Natural killer cell (primary cell): ENCODE results near the gene CTNNA2. TPM values are rescaled to one million over a fixed set of nuclear protein-coding genes. Genes with fewer than 3 reads are reported as not detected.

Experiments used
- ATAC-seq, 3 donors: fragments of 150-1000 bp in 2 of 3; fragments of 200-7000 bp in 1 of 3; cut with Tn5 transposase; 1 replicate in 1 of 3; 2 replicates in 2 of 3; pipeline ENCODE4 v1.10.0; 2021; ENCODE audit warnings: mild to moderate bottlenecking in 2 of 3, moderate library complexity in 2 of 3
- DNase-seq, 2 donors: peaks; one replicate each; pipeline versions ENCODE4 v3.0.0 to v3.0.0-alpha.2; 2013 to 2021; ENCODE audit warnings: mixed read lengths in 1 of 2
- H3K27ac ChIP-seq: one replicate; pipeline ENCODE4 v1.5.1; 2013; ENCODE audit warnings: mild to moderate bottlenecking, low read length
- H3K27me3 ChIP-seq: one replicate; pipeline ENCODE4 v1.6.1; 2013; ENCODE audit warnings: low read length; ENCODE audit not compliant: control insufficient read depth, insufficient read depth
- H3K36me3 ChIP-seq: one replicate; pipeline ENCODE4 v1.6.1; 2013; ENCODE audit warnings: low read length; ENCODE audit not compliant: control insufficient read depth, insufficient read depth
- H3K4me1 ChIP-seq: one replicate; pipeline ENCODE4 v1.6.1; 2013; ENCODE audit warnings: low read length; ENCODE audit not compliant: control insufficient read depth, insufficient read depth
- H3K4me3 ChIP-seq: one replicate; pipeline ENCODE4 v1.5.1; 2013; ENCODE audit warnings: low read length
- H3K9me3 ChIP-seq: one replicate; pipeline ENCODE4 v1.6.1; 2013; ENCODE audit warnings: low read length; ENCODE audit not compliant: control insufficient read depth, insufficient read depth
- H3K27ac Mint-ChIP-seq, 2 donors: one replicate each; pipeline ENCODE4 v1.8.0; 2022; ENCODE audit warnings: mild to moderate bottlenecking in 2 of 2, mixed read lengths in 2 of 2, moderate library complexity in 1 of 2
- H3K27me3 Mint-ChIP-seq, 2 donors: one replicate each; pipeline ENCODE4 v1.8.0; 2022; ENCODE audit warnings: low read depth in 2 of 2, mixed read lengths in 2 of 2
- H3K36me3 Mint-ChIP-seq: one replicate; pipeline ENCODE4 v1.8.0; 2022; ENCODE audit warnings: mixed read lengths
- H3K4me1 Mint-ChIP-seq, 2 donors: one replicate each; pipeline ENCODE4 v1.8.0; 2022; ENCODE audit warnings: mixed read lengths in 2 of 2
- H3K4me3 Mint-ChIP-seq: one replicate; pipeline ENCODE4 v1.8.0; 2022; ENCODE audit warnings: mild to moderate bottlenecking, moderate library complexity, mixed read lengths
- H3K9me3 Mint-ChIP-seq, 2 donors: one replicate each; pipeline ENCODE4 v1.8.0; 2022; ENCODE audit warnings: mixed read lengths in 2 of 2
- CTCF ChIP-seq: fragments of 200-600 bp; IDR thresholded peaks from one replicate; pipeline ENCODE4 v1.8.0; 2022; ENCODE audit warnings: antibody characterized with exemption
- WGBS: methylation state at CpG from one replicate; pipeline ENCODE4 v1.1.7; 2013; ENCODE audit warnings: missing lambda C conversion rate; ENCODE audit not compliant: insufficient coverage; 5-methylcytosine and 5-hydroxymethylcytosine counted together
- intact Hi-C: fragments of 100-400 bp; cut with micrococcal nuclease; formaldehyde crosslinking; loops from one replicate; pipeline ENCODE4 v1.14.2; 2022
- total RNA-seq, 4 donors: library from RNA; stranded (reverse); fragments of 120-200 nt in 1 of 4; gene quantifications; one replicate each; pipeline versions ENCODE4 v1.2.3 to v1.2.4, GENCODE V29; 2013 to 2022

The CTNNA2 gene
- total RNA-seq, 3 donors from 2014 or later (not counting 1 experiment from before 2014, with no cell fraction given) = not detected

- no peaks in the 10 kb centered on the region for H3K36me3 ChIP-seq
- no peaks in the 10 kb centered on the region for H3K36me3 Mint-ChIP-seq
- DNase-seq (no peak), ATAC-seq (no peak)
- TF ChIP-seq CTCF = no peak
- peaks cover 9 to 10% of the 10 kb centered on the region in 2 donors for H3K9me3 Mint-ChIP-seq
- no peaks in the 10 kb centered on the region for H3K4me1 ChIP-seq
- intact Hi-C loops = no loop called here
- H3K27ac ChIP-seq = no peak overlapping the region
- WGBS = 93% methylated on average over 3 of the region's 3 CpGs
- H3K27me3 Mint-ChIP-seq = no peaks in the 10 kb centered on the region
- no peaks in the 10 kb centered on the region for H3K4me1 Mint-ChIP-seq
- no peak overlapping the region for H3K4me3 Mint-ChIP-seq
- H3K27ac Mint-ChIP-seq = no peak overlapping the region
- no peaks in the 10 kb centered on the region for H3K9me3 ChIP-seq
- H3K27me3 ChIP-seq = no peaks in the 10 kb centered on the region
- no peak overlapping the region for H3K4me3 ChIP-seq
Measured at GRCh38 chr2:80248146-80248545, 735.3 kb downstream of the CTNNA2 start.

GRCh38 chr2:80252294-80252986, 739.6 kb downstream of the CTNNA2 start:
- no peak overlapping the region for H3K4me3 Mint-ChIP-seq
- H3K27ac ChIP-seq = no peak overlapping the region
- no peak overlapping the region for H3K27ac Mint-ChIP-seq
- no peak for DNase-seq
- H3K9me3 Mint-ChIP-seq = peaks cover 9 to 11% of the 10 kb centered on the region in 2 donors
- no peaks in the 10 kb centered on the region for H3K9me3 ChIP-seq
- WGBS = 89% methylated on average over 6 of the region's 7 CpGs
- ATAC-seq = no peak
- H3K36me3 ChIP-seq = no peaks in the 10 kb centered on the region
- H3K4me1 ChIP-seq = no peaks in the 10 kb centered on the region
- no peak for TF ChIP-seq CTCF
- no peaks in the 10 kb centered on the region for H3K27me3 Mint-ChIP-seq
- intact Hi-C loops = no loop called here
- no peaks in the 10 kb centered on the region for H3K4me1 Mint-ChIP-seq
- no peaks in the 10 kb centered on the region for H3K27me3 ChIP-seq
- no peaks in the 10 kb centered on the region for H3K36me3 Mint-ChIP-seq
- H3K4me3 ChIP-seq = no peak overlapping the region

DNA sequence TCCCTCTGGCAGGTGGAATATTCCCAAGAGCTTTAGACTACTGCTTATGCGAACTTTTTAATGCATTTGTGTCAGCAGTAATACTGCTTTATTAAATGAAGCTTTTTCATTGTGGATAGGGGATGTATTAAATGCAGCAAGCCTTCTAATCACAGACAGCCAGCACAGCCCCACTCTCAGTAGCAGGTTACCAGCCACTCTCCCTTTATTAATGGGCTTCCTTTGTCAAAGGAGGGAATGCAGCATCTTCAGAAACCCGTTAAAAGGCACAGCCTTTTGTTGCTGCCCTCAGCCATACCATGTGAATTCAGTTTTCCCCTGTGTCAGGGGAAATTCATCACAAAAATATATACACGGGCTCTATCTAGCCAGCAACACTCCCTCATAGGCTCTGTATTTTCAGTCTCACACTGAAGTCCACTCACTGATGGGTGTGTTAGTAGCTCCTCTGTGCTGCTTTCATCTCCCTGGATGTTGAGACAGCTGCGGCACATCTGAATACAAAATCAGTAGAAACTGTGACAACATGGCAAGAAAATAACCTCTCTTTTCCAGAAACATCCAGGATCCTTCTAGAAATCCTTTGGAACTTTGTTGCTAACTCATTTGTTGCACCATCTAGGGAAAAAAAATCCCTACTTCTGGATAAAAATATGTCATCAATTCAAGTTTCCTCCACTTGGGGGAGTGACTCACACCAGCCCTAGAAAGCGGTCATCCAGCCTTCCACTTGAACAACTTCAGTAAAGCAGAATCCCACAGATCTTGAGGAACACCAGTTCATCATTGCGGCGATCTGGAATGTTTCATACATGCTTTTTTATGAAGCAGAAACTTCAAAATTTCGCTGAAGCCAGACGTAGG, 743.3 kb downstream of the CTNNA2 start:
- Mint-ChIP-seq H3K9me3 (peaks cover 7 to 11% of the 10 kb centered on the region in 2 donors), H3K27me3 (no peaks in the 10 kb centered on the region), H3K36me3 (no peaks in the 10 kb centered on the region), H3K27ac (no peak overlapping the region), H3K4me1 (no peaks in the 10 kb centered on the region), H3K4me3 (no peak overlapping the region)
- H3K36me3 ChIP-seq = no peaks in the 10 kb centered on the region
- H3K27ac ChIP-seq = no peak overlapping the region
- ATAC-seq (no peak), DNase-seq (no peak)
- no peaks in the 10 kb centered on the region for H3K4me1 ChIP-seq
- 85% methylated on average over 8 of the region's 9 CpGs for WGBS
- no peaks in the 10 kb centered on the region for H3K9me3 ChIP-seq
- TF ChIP-seq CTCF = no peak
- H3K27me3 ChIP-seq = no peaks in the 10 kb centered on the region
- H3K4me3 ChIP-seq = no peak overlapping the region
- intact Hi-C loops = no loop called here
